ENCODE measurements around the gene NDUFB6.

DNA sequence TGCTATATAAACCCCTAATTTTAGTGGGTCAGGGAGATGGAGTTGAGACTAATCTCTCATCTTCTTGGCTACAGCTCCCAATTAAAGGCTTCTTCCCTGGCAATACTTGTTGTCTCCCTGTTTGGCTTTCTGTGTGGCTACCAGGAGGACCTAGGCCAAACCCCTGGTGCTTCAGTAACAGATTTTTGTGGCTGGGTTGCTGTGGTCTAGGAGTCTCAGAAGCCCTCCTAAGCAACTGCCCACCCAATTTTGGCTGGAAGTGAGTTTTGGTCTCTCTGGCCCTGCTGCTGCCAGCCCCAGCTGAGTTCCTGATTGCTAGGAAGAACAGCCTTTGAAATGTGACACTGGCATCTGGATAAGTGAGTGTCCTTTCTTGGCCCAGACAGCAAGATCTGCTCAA lies 56.7 kb downstream of the NDUFB6 start:
- TF ChIP-seq, protein P1, sequence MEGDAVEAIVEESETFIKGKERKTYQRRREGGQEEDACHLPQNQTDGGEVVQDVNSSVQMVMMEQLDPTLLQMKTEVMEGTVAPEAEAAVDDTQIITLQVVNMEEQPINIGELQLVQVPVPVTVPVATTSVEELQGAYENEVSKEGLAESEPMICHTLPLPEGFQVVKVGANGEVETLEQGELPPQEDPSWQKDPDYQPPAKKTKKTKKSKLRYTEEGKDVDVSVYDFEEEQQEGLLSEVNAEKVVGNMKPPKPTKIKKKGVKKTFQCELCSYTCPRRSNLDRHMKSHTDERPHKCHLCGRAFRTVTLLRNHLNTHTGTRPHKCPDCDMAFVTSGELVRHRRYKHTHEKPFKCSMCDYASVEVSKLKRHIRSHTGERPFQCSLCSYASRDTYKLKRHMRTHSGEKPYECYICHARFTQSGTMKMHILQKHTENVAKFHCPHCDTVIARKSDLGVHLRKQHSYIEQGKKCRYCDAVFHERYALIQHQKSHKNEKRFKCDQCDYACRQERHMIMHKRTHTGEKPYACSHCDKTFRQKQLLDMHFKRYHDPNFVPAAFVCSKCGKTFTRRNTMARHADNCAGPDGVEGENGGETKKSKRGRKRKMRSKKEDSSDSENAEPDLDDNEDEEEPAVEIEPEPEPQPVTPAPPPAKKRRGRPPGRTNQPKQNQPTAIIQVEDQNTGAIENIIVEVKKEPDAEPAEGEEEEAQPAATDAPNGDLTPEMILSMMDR (IDR thresholded peaks at IDR 0.05): no peak
- no peak for TF ChIP-seq POLR2A (IDR thresholded peaks at IDR 0.05)
